HG02759 (cell line): ENCODE data around the gene SYAP1.
"Not testable (repeated sequence)": the region's sequence is repeated elsewhere in the genome, so short reads cannot be mapped to it uniquely, and the experiment has no call there.

Experiments used
- ATAC-seq: cut with Tn5 transposase; IDR thresholded peaks from one replicate; pipeline ENCODE4 v1.9.1; 2021; ENCODE audit warnings: mild to moderate bottlenecking, moderate library complexity; ENCODE audit not compliant: unreplicated experiment

Gene SYAP1

GRCh38 chrX:16722481-16722880, 3.1 kb downstream of the SYAP1 start:
- ATAC-seq = no peak

DNA sequence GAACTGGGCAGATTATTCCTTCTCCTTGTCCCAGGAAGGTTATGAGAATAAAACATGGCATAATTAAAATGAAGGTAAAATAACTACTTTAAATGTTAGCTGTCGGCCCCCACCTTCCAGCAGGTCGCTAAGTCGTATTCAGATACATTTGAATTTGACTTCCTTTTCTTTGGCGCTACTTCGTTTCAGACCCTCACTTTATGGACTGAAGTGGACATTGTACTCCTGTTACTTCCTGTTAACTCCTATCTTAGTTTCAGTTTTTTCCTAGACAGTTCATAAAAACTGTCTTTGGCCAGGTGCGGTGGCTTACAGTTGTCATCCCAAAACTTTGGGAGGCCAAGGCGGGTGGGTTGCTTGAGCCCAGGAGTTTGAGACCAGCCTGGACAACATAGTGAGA, 5.7 kb downstream of the SYAP1 start:
- ATAC-seq = no peak

DNA sequence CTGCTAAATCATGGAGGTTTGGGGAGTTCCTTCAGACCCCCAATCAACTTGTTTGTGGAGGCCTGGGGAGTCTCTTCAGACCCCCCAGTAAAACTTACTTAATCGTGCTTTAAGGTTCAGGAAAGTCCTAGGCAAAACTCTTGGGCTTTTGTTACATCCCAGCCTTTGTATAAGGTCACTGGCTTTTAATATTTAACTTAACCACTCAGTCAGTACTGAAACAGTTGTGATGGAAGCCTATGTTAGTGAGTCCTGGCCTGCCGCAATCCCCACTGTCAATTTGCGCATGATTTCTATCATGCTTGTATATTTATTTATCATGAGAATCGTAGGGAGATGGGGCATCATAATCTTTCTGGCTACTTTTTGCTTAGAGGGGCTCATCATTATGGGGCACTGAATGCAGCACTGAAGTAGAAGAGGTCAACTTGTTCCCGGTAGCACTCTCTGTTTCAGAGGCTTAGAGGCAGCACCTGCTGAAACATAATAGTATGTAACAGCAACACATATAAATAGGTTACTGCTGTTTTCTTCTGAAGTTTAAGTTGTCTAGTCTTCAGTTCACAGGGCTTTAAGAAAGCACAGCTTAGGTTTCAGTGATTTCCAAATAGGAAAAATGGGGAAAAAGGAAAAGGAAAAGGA, 7.1 kb downstream of the SYAP1 start:
- ATAC-seq = peak; percentile 78

DNA sequence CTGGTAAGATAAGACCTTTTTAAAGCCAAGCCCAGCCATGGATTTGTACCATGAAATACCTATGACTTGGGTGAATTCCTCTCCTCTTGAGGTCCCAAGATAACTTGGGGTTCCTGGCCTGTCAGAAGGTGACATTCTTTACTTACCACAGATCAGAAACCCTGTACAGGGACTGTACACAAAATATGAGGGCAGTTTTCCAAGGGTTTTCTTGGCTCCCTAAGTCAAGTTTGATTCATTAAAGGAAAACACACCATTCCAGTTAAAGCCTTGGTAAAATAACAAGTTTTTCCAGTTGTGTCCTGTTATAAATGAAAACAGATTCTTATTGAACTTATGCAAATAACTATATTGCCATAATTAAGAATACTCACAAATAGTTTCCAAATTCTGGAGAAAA, 8.2 kb downstream of the SYAP1 start:
- no peak for ATAC-seq

DNA sequence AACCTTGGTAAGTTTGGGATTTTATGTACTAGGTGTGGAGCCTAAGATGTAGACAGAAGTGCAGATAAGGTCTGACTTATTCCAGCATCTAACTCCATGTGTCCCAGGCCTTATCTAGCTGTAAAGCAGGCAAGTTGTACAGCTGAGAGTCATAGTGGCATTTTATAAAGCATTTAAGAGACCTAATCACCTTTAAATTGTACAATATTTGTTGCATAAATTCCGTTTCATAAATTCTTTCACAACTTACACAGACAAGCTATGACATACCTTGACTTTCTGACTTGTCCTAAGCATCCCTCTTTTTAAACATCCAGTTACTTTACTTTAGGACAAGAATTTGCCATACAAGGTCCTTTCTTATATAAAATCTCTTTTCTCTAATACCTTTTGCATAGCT, 11.0 kb downstream of the SYAP1 start:
- no peak for ATAC-seq

DNA sequence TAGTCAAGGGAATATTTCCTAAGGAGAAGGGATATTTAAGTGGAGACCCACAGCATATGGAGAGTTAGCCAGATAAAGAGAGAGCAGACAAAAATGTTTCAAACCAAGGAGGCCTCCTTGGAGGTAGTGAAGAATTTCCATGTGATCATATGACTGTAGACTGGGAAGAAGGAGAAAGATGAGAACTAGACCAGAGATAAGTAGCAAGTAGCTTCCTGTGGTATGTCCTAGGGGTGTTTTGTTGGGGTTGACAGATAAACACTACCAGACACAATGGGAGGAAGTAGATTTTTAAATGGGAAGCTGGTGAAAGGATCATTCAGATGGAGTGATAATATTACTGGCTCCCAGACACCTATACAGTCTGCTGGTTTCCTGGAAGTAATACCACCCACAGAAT, 13.6 kb downstream of the SYAP1 start:
- no peak for ATAC-seq

GRCh38 chrX:16737024-16737423, 17.6 kb downstream of the SYAP1 start:
- ATAC-seq = no peak

DNA sequence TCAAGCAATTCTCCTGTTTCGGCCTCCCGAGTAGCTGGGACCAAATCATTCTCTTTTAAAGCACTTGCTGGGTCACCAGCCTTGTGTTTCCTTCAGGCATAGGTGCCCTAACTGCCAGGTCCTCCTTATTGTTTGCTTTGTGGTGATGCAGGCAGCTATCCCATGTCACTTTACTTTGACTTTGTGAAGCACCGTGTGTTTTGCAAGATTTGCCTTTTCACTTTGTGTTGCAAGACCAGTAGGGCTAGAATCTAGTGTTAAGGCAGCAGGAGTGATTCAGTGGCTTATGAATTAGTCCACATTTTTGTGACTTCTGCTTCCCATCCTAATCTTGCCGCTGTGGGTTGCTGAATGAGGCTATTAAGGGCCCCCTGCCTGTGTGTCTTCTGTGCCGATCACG, 20.2 kb downstream of the SYAP1 start:
- no peak for ATAC-seq

GRCh38 chrX:16743604-16744325, 24.4 kb downstream of the SYAP1 start:
- ATAC-seq = no peak

DNA sequence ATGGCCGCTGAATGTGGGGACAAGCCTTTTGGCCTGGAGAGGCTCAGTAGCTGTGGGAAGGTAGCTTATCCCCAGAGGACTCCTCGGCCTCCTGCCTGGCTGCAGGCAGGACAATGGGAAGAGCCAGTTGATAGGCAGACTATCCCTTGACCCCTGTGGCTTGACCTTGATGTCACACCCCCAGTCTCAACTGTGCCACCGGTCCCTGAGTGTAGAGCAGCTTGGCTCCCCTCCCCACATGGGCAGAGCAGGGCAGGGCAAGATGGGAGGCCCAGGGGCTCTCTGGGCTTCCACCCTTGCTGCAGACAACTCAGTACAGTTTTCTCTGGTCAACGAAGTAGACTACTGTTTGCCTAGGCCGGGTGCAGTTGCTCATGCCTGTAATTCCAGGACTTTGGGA, 25.7 kb downstream of the SYAP1 start:
- no peak for ATAC-seq

DNA sequence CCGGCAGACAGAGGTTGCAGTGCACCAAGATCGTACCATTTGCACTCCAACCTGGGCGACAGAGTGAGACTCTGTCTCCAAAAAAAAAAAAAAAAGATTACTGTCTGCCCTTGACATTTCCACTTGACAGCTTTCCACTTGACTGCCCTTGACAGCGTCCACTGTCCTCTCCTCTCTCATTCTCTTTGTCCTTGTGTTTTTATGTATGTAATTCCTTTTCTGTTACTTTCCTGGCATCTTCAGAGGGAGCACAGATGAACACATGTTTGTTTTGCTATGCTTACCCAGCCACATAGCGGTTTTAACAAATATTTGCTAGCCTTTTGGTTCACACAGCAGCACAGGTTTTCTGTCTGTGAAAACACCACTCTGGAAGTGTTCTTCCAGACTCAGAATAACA, 26.2 kb downstream of the SYAP1 start:
- no peak for ATAC-seq

- no peak for ATAC-seq
Observed at GRCh38 chrX:16748425-16748824, 29.0 kb downstream of the SYAP1 start.

GRCh38 chrX:16750136-16750535, 30.7 kb downstream of the SYAP1 start:
- no peak for ATAC-seq

- ATAC-seq = no peak
Observed at GRCh38 chrX:16754019-16754418, 34.6 kb downstream of the SYAP1 start.

GRCh38 chrX:16756724-16757123, 37.3 kb downstream of the SYAP1 start:
- ATAC-seq = no peak

DNA sequence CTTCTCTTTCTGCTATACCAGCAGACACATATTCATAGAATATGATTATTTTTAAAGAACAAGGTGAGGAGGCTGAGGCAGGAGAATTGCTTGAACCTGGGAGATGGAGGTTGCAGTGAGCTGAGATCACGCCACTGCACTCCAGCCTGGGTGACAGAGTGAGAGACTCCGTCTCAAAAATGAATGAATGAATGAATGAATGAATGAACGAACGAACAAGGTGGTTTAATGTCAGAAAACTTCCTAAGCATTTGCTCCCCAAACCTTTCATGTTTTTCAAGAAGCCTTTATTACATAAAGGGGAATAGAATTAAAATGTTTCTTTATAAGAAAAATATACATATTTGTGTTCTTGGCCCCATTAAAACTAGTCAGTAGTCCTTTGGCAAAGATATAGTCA, 42.1 kb downstream of the SYAP1 start:
- not testable (repeated sequence) for ATAC-seq

DNA sequence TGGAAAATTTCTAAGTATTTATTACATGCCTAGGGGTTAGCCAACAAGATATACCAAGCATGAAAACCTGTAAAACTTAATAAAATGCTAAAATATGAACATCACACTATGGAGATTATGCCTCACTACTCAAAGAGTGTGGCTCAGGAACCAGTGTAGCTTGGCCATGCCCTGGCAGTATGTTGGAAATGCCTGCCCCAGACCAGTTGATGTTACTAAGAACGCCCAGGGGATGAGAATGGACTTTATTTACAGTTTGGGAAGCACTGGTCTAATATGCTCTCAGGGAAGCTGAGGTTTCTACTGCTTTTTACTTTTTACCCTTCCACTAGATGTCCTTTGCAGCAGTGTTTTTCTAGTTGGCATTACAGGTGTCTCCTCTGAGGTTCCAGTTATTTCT, 43.2 kb downstream of the SYAP1 start:
- no peak for ATAC-seq

- no peak for ATAC-seq
Observed at GRCh38 chrX:16765594-16765993, 46.2 kb downstream of the SYAP1 start.

GRCh38 chrX:16770970-16771482, 51.6 kb downstream of the SYAP1 start:
- no peak for ATAC-seq

- ATAC-seq = no peak
Observed at GRCh38 chrX:16771483-16772398, 52.3 kb downstream of the SYAP1 start.

DNA sequence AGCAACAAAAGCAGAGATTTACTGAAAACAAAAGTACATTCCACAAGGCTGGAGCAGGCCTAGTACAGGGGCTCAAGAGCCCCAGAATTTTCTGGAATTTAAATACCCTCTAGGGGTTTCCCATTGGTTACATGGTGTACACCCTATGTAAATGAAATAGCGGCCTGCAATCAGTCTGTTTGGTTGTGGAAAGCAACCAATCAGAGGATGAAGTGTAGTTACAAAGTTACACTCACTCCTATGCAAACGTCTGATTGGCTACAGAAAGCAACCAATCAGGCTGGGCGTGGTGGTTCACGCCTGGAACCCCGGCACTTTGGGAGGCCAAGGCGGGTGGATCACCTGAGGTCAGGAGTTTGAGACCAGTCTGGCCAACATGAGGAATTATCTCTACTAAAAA, 53.0 kb downstream of the SYAP1 start:
- ATAC-seq = no peak

GRCh38 chrX:16774746-16775145, 55.3 kb downstream of the SYAP1 start:
- no peak for ATAC-seq
